Measurements from ENCODE around the gene PRKAG2.

Gene PRKAG2

GRCh38 chr7:151603951-151604350, 273.0 kb downstream of the PRKAG2 start:
- no peak overlapping the region for H3K27ac ChIP-seq

GRCh38 chr7:151601521-151602305, 275.2 kb downstream of the PRKAG2 start:
- Histone ChIP-seq H3K9me3 (ENCODE audit: control insufficient read depth, low read length) (no peaks in the 10 kb centered on the region), H3K4me1 (no peaks in the 10 kb centered on the region), H2AFZ (no peak overlapping the region), H3K36me3 (ENCODE audit: control insufficient read depth, insufficient read depth, low read length) (no peaks in the 10 kb centered on the region), H3K9ac (no peak overlapping the region), H3K79me2 (peaks cover 7% of the 10 kb centered on the region), H3K4me3 (ENCODE audit: low read depth, low read length) (no peak overlapping the region), H3K4me2 (ENCODE audit: low read length) (no peak overlapping the region), H3K27me3 (ENCODE audit: control insufficient read depth, insufficient read depth, low read length) (no peaks in the 10 kb centered on the region), H3K27ac (no peak overlapping the region)
- no peak for TF ChIP-seq CTCF (IDR thresholded peaks at IDR 0.05)

More at GRCh38 chr7:151603951-151604350, 273.0 kb downstream of the PRKAG2 start:
- H3K27me3 ChIP-seq (ENCODE audit: control insufficient read depth, insufficient read depth, low read length) = no peaks in the 10 kb centered on the region
- no peak for TF ChIP-seq CTCF (IDR thresholded peaks at IDR 0.05)
- no peak overlapping the region for H3K9ac ChIP-seq
- peaks cover 7% of the 10 kb centered on the region for H3K79me2 ChIP-seq
- no peak overlapping the region for H2AFZ ChIP-seq
- no peak overlapping the region for H3K4me3 ChIP-seq (ENCODE audit: low read depth, low read length)
- no peaks in the 10 kb centered on the region for H3K4me1 ChIP-seq
- H3K36me3 ChIP-seq (ENCODE audit: control insufficient read depth, insufficient read depth, low read length) = no peaks in the 10 kb centered on the region
- H3K4me2 ChIP-seq (ENCODE audit: low read length) = no peak overlapping the region
- H3K9me3 ChIP-seq (ENCODE audit: control insufficient read depth, low read length) = no peaks in the 10 kb centered on the region

- H3K36me3 ChIP-seq (ENCODE audit: control insufficient read depth, insufficient read depth, low read length) = no peaks in the 10 kb centered on the region
- no peak overlapping the region for H3K4me2 ChIP-seq (ENCODE audit: low read length)
- no peak for TF ChIP-seq CTCF (IDR thresholded peaks at IDR 0.05)
- peaks cover 7% of the 10 kb centered on the region for H3K79me2 ChIP-seq
- H3K27ac ChIP-seq = no peak overlapping the region
- no peak overlapping the region for H3K4me3 ChIP-seq (ENCODE audit: low read depth, low read length)
- H3K4me1 ChIP-seq = no peaks in the 10 kb centered on the region
- no peak overlapping the region for H2AFZ ChIP-seq
- no peaks in the 10 kb centered on the region for H3K9me3 ChIP-seq (ENCODE audit: control insufficient read depth, low read length)
- H3K27me3 ChIP-seq (ENCODE audit: control insufficient read depth, insufficient read depth, low read length) = no peaks in the 10 kb centered on the region
- H3K9ac ChIP-seq = no peak overlapping the region
Observed at GRCh38 chr7:151600331-151600730, 276.6 kb downstream of the PRKAG2 start.

GRCh38 chr7:151599401-151600227, 277.3 kb downstream of the PRKAG2 start:
- Histone ChIP-seq H3K4me3 (ENCODE audit: low read depth, low read length) (no peak overlapping the region), H3K79me2 (peaks cover 7% of the 10 kb centered on the region), H3K4me1 (no peaks in the 10 kb centered on the region), H3K27ac (no peak overlapping the region), H2AFZ (no peak overlapping the region), H3K4me2 (ENCODE audit: low read length) (no peak overlapping the region), H3K9me3 (ENCODE audit: control insufficient read depth, low read length) (no peaks in the 10 kb centered on the region), H3K9ac (no peak overlapping the region), H3K36me3 (ENCODE audit: control insufficient read depth, insufficient read depth, low read length) (no peaks in the 10 kb centered on the region), H3K27me3 (ENCODE audit: control insufficient read depth, insufficient read depth, low read length) (no peaks in the 10 kb centered on the region)
- no peak for TF ChIP-seq CTCF (IDR thresholded peaks at IDR 0.05)
